GM08714 (cell line): Measurements from ENCODE around the gene ADIPOR2.

Experiments
- H3K4me3 ChIP-seq: fragments of 200-500 bp; sonication (Bioruptor generic); 2 replicates; pipeline ENCODE4 v1.5.1; 2014; ENCODE audit warnings: mild to moderate bottlenecking, low read length, inconsistent platforms
- ZNF274 ChIP-seq: IDR thresholded peaks from 2 replicates; pipeline ENCODE4 v1.6.1; 2012; ENCODE audit warnings: mild to moderate bottlenecking, low read depth, low read length

ADIPOR2 gene

DNA sequence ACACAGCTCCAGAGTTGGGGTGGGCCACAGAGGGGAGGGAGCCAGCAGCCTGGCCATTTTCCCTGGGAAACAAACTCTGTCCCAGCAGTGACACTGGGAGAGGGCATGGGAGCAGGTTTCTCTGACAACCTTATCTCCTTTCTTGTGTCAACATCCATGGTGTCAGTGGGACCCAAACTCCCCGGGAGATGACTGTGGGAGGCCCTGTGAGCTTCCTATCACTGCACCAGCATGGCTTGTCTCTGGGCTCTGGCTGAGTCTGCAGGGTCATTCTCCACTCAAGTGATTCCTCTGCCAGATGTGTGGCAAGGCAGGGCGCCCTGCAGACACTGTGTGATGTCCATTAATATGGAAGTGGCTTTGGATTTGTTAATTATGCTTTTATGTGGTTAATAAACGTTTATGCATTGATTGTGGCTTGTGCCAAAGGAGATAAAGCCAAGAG lies 139.6 kb downstream of the ADIPOR2 start:
- no peak overlapping the region for H3K4me3 ChIP-seq
- TF ChIP-seq ZNF274, result no peak

GRCh38 chr12:1830981-1831963 lies 140.4 kb downstream of the ADIPOR2 start:
- no peak overlapping the region for H3K4me3 ChIP-seq
- TF ChIP-seq ZNF274, result no peak

DNA sequence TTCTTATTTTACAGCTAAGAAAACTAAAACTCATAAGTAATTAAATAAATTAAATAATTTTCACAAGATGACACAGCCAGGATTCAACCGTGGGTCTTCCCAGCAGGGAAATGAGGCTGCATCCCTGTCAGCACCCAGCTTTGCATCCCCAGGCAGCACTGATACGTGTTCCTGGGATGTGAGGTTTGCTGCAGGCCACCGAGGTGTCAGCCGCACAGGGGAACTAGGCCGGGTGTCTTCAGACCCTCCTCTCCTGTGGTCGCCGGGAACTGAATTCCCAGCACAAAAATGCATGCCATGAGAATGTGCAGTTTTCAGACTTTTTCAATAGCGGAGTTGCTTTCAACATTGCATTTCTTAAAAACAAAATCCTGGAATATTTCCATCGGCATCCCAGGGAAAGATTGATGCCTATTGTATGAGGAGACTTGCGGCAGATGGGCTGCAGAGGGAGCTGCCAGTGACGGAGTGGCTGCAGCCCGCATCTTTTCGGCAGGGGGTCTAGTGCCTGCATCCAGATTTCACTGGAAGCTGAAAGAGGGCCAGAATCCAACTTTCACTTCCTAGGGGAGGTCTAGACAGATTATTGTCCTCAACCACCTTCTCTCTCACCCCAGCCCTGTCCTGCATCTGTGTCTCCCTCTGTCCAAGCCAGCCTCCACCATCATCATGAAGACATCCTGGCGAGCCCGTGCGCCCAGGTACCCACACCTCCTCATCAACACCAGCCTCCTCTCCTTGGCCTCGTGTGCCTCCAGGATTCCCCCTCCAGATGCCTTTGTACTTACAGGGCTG lies 142.1 kb downstream of the ADIPOR2 start:
- no peak for TF ChIP-seq ZNF274
- no peak overlapping the region for H3K4me3 ChIP-seq

DNA sequence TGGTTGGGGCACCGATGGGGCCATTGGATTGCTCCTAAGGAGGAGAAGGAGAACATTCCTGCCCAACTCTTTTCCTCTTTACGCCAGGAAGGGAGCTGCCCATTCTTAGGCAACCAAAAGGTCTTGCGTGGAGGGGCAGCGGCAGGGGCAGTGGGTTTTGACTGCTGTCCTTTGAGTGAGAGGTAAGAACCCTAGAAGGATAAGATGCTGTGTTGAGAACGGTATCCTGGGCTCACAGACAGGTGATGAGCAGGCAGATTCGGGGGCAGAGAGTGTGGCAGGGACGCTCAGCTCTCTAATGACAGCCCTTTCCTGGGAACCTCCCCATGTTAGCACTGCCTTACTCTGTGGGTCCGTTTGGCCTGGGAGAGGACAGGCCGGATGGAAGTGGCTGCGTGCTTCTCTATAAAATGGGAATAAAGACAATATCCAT lies 142.7 kb downstream of the ADIPOR2 start:
- TF ChIP-seq ZNF274, result no peak
- no peak overlapping the region for H3K4me3 ChIP-seq

DNA sequence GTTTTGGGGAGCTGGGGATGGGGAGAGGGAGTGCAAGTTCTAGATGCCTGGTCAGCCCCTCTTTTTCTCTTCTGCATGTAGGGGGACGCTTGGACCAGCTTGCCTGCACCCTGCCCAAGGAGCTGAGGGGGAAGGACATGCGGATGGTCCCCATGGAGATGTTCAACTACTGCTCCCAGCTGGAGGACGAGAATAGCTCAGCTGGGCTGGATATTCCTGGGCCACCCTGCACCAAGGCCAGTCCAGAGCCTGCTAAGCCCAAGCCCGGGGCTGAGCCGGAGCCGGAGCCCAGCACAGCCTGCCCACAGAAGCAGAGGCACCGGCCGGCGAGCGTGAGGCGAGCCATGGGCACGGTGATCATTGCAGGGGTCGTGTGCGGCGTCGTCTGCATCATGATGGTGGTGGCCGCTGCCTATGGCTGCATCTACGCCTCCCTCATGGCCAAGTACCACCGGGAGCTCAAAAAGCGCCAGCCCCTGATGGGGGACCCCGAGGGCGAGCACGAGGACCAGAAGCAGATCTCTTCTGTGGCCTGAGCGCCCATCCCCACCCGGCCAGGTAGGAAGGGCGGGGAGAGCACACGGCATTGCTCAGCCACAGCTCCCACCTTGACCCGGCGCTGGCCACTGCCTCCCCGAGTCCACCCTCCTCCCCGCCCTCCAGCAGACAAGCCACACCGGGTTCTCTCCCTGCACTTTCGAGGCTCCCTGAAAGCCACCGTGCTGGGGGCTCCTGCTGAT lies 143.5 kb downstream of the ADIPOR2 start:
- TF ChIP-seq ZNF274, result no peak
- H3K4me3 ChIP-seq, result no peak overlapping the region

DNA sequence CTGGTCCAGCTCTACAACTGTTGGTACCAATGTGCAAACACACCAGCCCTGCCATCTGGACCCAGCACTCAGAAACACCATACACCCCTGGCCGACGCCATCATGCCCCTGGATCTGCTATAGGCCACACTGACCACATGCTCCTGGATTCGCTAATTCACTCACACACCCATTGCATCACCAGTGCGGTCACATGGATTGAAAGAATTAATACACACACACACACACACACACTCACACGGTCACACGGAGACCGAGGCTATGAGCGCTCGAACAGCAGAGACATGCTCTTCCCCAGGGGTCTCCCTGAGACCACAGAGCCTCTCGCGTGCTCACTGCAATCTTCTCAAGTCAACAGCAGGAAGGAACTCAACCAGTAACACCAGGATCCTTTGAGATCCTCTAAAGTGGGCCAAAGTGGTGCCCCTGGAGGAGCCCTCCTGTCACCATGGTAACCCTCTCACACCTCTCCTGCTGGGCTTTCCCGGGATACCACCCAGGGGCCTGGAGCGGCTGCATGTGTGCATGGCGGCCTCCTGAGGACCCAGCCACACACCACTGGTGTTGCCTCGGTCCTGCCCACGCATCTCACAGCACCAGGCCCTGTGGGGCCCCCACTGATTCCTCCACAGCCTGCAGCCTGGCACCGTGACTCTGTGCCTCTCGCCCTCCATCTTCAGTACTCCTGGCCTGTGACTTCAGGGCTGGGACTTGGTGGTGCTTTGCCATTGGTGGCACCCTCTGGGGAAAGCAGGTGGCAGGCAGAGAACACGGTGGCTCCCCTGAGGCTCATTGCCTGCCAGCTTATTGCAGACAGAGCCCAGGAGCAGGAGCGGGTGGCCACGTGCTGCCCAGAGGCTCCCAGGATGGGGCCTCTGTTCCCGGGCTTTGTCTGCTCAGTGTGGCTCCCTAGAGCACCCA lies 144.6 kb downstream of the ADIPOR2 start:
- no peak overlapping the region for H3K4me3 ChIP-seq
- no peak for TF ChIP-seq ZNF274

- no peak overlapping the region for H3K4me3 ChIP-seq
- no peak for TF ChIP-seq ZNF274
These were observed 145.5 kb downstream of the ADIPOR2 start for GRCh38 chr12:1836241-1836803.

DNA sequence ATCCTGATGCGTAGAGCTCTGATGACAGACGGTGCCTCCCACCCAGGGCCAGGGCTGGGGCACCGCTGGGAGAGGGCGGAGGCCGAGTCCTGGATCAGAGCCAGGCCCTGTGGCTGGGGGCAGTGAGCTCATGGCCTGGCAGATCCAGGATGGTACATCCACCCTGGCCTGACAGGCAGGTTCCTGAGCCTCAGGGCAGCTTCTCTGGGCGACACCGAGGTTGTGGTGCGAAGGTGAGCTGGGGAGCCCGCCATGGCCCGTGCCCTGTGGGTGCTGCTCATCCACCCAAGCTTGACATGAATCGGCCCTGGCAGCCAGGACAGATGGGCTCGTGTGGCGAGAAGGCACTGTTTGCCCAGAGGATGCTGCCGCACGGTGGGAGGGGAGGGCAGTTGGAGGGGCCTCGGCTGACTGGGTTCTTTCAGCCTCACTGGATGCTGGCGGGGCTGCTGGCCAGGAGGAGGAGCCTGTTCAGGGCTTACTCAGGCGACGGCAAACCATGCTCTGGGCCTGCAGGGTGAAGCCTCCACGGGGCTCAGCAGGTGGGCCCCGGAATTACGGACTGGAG lies 146.1 kb downstream of the ADIPOR2 start:
- H3K4me3 ChIP-seq, result no peak overlapping the region
- TF ChIP-seq ZNF274, result no peak

DNA sequence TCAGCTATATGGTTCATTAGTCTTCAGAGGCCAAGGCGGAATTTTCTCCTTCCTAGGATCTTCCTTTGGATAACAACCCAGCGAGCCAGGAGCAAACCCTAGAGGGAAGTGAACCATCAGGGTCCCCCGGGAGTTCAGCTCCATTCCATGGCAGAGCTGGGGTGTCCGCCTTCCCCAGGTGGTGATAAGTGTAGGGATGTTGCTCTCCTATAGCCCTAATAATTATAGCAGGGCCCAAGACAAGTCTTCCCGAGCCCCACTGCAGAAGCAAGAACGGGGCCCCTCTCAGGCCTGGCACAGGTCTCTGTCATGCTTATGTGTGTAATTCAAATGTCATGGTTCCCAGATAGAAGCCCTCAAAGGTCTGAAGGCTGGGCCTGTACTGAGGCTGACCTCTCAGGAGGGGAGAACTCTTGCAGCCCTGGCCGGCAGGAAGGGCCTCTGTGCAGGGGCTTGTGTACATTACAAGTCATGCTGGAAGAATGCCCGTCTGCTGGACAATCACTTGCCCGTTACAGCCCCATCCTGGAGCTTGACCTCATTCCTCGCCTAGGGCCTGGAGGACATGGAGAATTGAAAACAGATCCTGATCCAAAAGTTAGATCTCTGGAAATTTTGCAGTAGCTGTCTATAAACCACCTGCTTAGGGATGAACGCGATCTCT lies 146.8 kb downstream of the ADIPOR2 start:
- TF ChIP-seq ZNF274, result no peak
- no peak overlapping the region for H3K4me3 ChIP-seq
